HG03520 (cell line): ENCODE results near the gene SRP9.

ENCODE experiments used
- ATAC-seq: cut with Tn5 transposase; IDR thresholded peaks from one replicate; pipeline ENCODE4 v1.9.1; 2021; ENCODE audit warnings: mild to moderate bottlenecking, moderate library complexity; ENCODE audit not compliant: unreplicated experiment

Gene SRP9, protein sequence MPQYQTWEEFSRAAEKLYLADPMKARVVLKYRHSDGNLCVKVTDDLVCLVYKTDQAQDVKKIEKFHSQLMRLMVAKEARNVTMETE

DNA sequence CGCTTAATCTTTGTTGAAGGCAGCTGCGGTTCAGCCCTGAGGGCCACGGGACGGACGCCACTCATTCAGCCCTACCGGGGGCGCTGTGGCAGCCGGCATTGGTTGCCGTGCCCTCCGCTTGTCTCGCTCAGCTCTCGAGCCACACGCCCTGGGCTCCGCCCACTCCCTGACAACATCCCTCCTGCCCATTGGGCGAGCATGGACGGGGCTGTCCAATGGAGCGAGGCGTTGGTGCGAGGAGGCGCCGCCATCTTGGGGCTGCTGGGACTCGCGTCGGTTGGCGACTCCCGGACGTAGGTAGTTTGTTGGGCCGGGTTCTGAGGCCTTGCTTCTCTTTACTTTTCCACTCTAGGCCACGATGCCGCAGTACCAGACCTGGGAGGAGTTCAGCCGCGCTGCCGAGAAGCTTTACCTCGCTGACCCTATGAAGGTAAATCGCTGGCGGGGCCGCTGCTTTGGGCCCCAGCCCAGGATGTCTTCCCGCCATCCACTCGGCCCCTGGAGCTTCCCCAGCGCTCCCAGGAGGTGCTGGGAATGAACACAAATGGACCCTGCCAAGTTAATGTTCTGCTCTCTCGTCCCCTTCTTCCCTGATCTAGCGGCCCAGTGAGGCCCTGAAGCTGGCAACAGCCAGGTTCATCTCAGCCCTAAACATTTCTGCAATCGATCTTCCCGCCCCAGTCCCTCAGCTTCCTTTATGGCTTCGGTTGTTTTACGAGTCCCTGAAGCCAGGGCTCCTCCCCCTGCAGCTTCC is at the start of gene SRP9:
Gene SRP9, plus strand, starts transcription at position 244 of the 754 bp plus-strand sequence. Its CDS starts 115 bp downstream, at position 359.
- ATAC-seq = peak; percentile 99

DNA sequence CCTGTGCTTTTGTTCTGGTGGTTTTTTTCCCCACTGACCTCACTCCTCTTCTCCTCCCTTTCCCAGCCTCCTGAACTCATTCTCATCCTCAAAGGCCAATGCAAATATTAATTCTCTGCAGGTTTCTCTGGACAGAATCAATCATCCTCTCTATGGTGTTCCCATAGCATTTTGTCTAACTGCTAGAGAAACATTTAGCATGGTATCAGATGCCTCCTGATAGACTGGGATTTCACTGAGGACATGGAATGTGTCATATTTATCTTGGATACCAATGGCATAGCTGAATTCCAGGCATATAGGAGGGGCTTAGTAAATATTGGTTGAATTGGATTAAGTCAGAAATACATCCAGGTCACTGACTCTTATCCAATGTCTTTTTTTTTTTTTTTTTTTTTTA is 46.1 kb upstream of the SRP9 start:
- ATAC-seq = no peak

DNA sequence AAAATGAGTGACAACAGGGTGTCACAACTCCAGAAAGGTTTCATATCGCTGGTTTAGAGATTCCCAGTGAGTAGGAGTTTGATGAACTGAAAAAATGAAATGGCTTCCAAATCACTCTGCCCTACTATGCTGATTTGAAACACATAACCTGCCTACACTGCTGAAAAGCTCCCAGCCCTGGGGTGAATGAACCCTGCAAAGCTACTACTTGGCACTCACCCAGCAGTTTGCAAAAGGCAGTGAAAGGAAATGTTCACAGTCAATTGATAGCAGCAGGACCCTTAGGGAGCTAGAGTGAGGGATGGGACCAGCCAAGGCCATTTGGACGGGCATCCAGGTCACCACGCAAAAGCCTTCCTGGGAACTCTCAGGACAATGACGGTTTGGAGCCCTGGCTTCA is 44.4 kb upstream of the SRP9 start:
- no peak for ATAC-seq

- ATAC-seq = no peak
These were observed 42.1 kb upstream of the SRP9 start for GRCh38 chr1:225735252-225736149.

- no peak for ATAC-seq
These were observed 41.1 kb upstream of the SRP9 start for GRCh38 chr1:225736437-225737098.

DNA sequence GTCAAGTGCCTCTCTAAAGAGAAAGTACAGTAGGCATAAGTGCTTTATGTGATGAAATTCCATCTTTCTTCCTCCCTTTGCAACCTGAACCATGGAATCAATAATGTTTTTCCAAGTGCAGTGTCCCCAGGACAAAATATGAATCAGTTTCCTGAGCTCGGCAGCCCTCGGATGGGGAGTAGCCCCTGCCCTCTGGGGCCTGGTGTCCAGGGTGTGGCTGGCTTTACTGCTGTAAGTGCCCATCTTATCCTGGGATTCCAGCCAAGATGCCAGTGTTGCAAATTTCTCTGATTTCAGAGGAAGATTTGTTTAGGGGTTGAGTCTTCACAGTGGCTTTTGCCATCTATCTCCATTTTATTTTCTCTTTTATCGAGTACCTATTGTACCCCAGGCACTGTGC is 40.5 kb upstream of the SRP9 start:
- no peak for ATAC-seq

DNA sequence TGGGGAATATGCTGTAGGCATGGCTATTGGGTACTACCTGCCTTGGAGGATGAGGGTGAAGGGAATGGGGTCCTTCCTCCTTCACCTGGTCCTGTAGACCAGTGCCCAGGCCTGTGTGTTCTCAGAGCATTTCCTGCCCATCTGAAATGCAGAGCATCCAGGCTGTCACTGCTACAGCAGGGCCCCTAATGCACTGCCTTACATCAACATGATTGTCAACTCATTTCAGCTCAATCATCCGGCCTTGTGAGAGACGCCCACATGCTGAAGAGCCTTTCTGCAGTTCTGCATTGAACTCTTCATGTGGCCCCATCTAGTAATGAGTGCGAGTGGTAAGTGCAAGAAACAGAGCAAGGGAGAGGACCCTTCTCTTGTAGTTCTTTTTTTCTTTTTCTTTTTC is 39.8 kb upstream of the SRP9 start:
- ATAC-seq = no peak

DNA sequence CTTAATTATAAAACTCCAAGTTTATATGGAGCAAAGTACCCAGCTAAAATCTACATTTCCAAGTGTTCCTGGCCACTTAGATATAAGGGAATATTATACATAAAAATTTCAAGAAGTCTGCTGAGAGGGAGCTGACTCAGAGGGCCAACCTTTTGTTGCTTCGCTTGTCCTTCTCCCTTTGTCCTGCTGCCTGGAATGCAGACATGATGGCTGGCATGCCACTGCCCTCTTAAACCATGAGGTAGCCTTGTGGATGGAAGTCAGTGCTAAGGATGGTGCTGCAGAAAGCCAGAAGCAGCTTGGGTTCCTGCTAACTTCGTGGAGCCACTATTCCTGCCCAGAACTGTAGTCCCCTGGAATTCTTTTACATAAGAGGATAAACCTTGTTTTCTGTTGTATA is 38.9 kb upstream of the SRP9 start:
- ATAC-seq = no peak

DNA sequence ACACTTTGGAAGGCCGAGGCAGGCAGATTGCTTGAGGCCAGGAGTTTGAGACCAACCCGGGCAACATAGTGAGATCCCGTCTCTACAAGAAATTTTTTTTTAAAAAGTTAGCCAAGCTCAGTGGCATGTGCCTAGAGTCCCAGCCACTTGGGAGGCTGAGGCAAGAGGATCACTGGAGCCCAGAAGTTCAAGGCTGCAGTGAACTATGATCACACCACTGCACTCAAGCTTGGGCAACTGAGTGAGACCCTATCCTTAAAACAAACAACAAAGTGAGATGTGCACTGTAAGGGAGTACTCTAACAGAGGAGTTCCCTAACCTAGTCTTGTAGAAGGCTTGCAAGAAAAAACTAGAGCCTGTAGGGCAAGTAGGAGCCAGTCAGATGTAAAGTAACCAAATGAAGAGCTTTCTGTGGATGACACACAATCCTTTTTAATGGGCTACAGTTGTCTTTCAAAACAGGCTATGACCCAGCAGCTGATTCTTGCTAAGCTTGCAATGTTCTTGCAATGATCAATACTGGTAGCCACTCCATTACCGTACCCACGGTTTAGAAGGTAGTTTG is 38.0 kb upstream of the SRP9 start:
- no peak for ATAC-seq

DNA sequence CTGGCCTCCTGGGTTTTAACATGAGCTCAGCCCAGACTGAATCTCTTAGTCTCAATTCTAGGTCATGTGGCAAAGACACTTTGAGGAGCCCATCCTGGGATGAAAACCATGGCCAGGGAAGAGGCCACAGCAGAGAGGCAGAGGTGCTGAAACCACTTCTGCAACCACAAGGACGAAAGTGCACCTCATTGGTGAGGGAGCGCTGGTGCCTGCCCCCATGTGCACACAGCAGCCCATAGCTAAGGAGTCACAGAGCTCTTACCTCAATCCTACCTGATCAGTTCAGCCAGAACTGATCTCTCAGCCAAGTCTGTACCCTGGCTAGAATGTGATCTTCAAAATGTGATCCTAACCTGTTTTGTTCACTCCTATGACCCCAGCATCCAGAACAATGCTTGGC is 32.9 kb upstream of the SRP9 start:
- no peak for ATAC-seq

DNA sequence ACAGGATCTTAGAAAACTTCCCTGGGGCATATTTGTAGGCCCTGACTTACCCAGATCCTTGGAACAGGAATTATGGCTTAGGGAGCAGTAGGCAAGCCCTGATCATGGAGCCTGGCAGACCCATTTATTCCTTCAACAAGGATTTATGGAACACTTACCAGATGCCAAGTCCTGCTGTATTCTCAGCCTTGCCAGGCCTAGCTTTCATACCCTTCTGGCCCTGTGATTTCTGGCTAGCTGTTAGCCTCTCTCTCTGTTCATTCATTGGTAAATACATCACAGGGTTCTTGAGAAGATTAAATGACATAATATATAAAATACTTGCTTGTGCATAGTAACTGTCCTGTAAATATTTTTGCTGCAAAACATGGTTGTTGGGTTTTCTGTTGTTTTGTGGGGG is 32.4 kb upstream of the SRP9 start:
- no peak for ATAC-seq

GRCh38 chr1:225746361-225747179 is 31.1 kb upstream of the SRP9 start:
- ATAC-seq = no peak

DNA sequence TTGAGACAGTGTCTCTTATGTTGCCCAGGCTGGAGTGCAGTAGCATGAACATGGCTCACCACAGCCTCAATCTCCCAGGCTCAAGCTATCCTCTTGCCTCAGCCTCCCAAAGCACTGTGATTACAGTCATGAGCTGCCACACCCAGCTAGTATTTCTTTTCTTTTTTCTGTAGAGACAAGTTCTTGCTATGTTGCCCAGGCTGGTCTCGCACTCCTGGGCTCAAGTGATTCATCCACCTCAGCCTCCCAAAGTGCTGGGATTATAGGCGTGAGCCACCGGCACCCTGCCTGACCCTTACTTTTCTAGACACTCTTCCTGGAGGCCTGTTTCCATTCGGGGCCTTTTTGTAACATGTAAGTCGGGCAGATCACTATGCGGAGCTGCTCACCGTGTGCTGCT is 30.1 kb upstream of the SRP9 start:
- no peak for ATAC-seq

- no peak for ATAC-seq
These were observed 29.1 kb upstream of the SRP9 start for GRCh38 chr1:225748529-225748928.

DNA sequence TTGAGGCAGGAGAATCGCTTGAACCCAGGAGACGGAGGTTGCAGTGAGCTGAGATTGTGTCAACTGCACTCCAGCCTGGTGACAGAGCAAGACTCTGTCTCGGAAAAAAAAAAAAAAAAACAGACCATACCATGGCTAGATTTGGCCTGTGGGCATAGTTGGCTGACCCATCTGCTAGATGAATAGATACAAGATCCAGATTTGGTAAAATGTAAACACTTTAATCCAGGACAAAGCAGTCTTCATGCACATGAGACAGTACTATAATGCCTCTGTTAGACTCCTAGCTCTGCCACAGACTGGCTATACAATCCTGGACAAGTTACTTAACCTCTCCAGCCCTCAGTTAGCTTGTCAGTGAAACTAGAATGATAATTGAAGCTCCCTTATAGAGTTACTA is 27.9 kb upstream of the SRP9 start:
- ATAC-seq = no peak

DNA sequence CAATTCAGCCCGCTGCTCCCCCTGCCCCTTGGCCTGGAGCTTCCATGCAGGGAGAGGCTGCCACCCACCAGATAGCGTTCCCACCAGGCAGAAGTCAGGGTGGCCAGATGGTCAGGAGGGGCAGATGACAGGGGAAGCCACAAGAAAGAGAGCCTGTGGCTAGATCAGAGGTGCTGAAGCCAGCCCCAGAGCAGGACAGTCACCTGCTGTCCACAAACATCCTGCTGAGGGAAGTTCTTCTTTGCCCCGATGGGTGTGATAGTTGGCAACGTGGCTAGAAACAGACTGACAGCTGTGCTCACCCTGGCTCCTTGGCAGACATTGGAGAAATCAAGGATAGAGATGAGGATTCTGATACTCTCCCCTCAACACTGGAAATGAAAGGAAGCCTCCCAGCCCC is 27.2 kb upstream of the SRP9 start:
- ATAC-seq = no peak

DNA sequence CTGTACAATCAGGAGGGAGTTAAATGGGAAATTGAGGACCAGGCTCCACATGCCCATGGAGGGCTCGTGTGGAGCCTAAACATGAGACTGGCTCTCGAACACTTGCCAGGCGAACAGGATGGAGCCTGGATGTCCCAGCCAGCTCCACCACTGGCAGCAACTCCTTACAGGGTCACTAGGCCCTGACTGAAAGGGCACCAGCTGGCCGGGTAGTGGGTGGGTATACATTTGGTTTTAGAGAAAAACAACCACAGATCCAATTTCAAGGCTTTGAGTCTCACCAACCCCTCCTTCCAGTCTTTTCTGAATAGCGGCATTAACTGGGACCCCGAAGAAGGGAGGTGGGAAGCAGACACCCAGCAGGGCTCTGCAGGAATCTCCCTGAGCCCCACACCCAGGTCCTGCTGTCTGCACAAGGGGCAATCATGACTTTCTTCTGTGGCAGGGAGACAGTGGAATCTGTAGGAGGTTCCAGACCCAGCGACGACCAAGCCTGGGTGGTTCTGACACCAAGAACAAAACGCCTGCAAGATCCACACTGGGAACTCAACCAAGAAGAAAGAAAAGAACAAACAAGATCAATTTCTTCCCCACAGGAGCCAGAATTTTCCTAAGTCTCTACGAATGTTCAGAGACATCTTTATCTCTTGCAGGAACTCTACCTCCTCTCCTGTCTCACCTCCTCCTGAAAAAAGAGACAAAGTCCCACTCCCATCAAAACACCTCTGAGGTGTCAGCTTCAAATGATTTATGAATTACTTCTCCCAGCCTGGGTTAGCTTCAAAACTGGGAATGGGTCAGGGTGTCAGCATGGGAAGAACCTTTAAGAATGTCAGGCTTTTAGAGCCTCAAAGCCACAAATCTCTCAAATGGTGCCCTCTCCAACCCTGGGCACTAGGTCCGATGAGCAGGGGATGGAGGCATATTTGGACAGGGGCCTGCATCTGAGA is 26.5 kb upstream of the SRP9 start:
- ATAC-seq = no peak

- no peak for ATAC-seq
These were observed 25.4 kb upstream of the SRP9 start for GRCh38 chr1:225752245-225752644.
